AG10803 (cell line): ENCODE results near the gene VRK2.

ENCODE experiments used
- DNase-seq: peaks from one replicate; pipeline ENCODE4 v3.0.0; 2010; ENCODE audit warnings: low read depth
- H3K4me3 ChIP-seq: 2 replicates; pipeline ENCODE4 v1.5.1; 2011; ENCODE audit warnings: mild to moderate bottlenecking, low read length, control low read depth
- TF ChIP-seq, protein P1 (sequence below): conservative IDR thresholded peaks from 2 replicates; pipeline ENCODE4 v1.5.1; 2011; ENCODE audit warnings: mild to moderate bottlenecking, low read length, control low read depth, inconsistent platforms

VRK2 gene

GRCh38 chr2:58206785-58207184 is 160.2 kb downstream of the VRK2 start:
- no peak for DNase-seq
- no peak overlapping the region for H3K4me3 ChIP-seq
- TF ChIP-seq, protein P1, sequence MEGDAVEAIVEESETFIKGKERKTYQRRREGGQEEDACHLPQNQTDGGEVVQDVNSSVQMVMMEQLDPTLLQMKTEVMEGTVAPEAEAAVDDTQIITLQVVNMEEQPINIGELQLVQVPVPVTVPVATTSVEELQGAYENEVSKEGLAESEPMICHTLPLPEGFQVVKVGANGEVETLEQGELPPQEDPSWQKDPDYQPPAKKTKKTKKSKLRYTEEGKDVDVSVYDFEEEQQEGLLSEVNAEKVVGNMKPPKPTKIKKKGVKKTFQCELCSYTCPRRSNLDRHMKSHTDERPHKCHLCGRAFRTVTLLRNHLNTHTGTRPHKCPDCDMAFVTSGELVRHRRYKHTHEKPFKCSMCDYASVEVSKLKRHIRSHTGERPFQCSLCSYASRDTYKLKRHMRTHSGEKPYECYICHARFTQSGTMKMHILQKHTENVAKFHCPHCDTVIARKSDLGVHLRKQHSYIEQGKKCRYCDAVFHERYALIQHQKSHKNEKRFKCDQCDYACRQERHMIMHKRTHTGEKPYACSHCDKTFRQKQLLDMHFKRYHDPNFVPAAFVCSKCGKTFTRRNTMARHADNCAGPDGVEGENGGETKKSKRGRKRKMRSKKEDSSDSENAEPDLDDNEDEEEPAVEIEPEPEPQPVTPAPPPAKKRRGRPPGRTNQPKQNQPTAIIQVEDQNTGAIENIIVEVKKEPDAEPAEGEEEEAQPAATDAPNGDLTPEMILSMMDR, result no peak

- TF ChIP-seq, protein P1, result no peak
- DNase-seq, result no peak
Observed at GRCh38 chr2:58207189-58207588, 160.6 kb downstream of the VRK2 start.

More at GRCh38 chr2:58207189-58207588, 160.6 kb downstream of the VRK2 start:
- no peak overlapping the region for H3K4me3 ChIP-seq
